Smooth muscle cell (in vitro differentiated cells): Measurements from ENCODE around the gene PCF11. TPM values are rescaled to one million over a fixed set of nuclear protein-coding genes. Genes with fewer than 3 reads are reported as not detected.
A peak's percentile ranks its signal among the peaks of the same experiment; 100 is the strongest.

Source experiments
- DNase-seq: peaks from one replicate; lab custom pipeline; 2025; ENCODE audit not compliant: unreplicated experiment; lab: John Stamatoyannopoulos, UW
- H2AFZ ChIP-seq: fragments of 200-600 bp; sonication (generic); 2 replicates; pipeline ENCODE4 v1.6.0; 2016; ENCODE audit warnings: antibody characterized with exemption, low read depth, mild to moderate bottlenecking
- H3F3A ChIP-seq: fragments of 200-600 bp; sonication (generic); 2 replicates; pipeline ENCODE4 v1.6.0; 2017; ENCODE audit warnings: antibody characterized with exemption, low read depth
- H3K27ac ChIP-seq: fragments of 200-600 bp; sonication (generic); 2 replicates; pipeline ENCODE4 v1.5.1; 2016; ENCODE audit warnings: low read depth, mild to moderate bottlenecking
- H3K27me3 ChIP-seq: fragments of 200-600 bp; sonication (generic); 2 replicates; pipeline ENCODE4 v1.6.1; 2016; ENCODE audit warnings: low read depth, mild to moderate bottlenecking
- H3K36me3 ChIP-seq: fragments of 200-600 bp; sonication (generic); 2 replicates; pipeline ENCODE4 v1.5.1; 2016; ENCODE audit warnings: low read depth
- H3K4me1 ChIP-seq: fragments of 200-600 bp; sonication (generic); 2 replicates; pipeline ENCODE4 v1.5.1; 2016; ENCODE audit warnings: low read depth
- H3K4me2 ChIP-seq: fragments of 200-600 bp; sonication (generic); 2 replicates; pipeline ENCODE4 v1.6.0; 2016; ENCODE audit warnings: mild to moderate bottlenecking
- H3K4me3 ChIP-seq: fragments of 200-600 bp; sonication (generic); 2 replicates; pipeline ENCODE4 v1.5.1; 2016; ENCODE audit warnings: mild to moderate bottlenecking
- H3K79me2 ChIP-seq: fragments of 200-600 bp; sonication (generic); 2 replicates; pipeline ENCODE4 v1.6.0; 2016; ENCODE audit warnings: low read depth, mild to moderate bottlenecking
- H3K9ac ChIP-seq: fragments of 200-600 bp; sonication (generic); 2 replicates; pipeline ENCODE4 v1.6.0; 2016; ENCODE audit warnings: low read depth
- H3K9me3 ChIP-seq: fragments of 200-600 bp; sonication (generic); replicated peaks from 2 replicates; pipeline ENCODE4 v1.5.1; 2016; ENCODE audit warnings: low read depth
- H4K20me1 ChIP-seq: fragments of 200-600 bp; sonication (generic); 2 replicates; pipeline ENCODE4 v1.6.0; 2016; ENCODE audit warnings: low read depth
- WGBS: methylation state at CpG from one replicate; pipeline ENCODE4 v1.1.7; 2016; ENCODE audit warnings: low lambda C conversion rate; 5-methylcytosine and 5-hydroxymethylcytosine counted together
- polyA plus RNA-seq: library from polyadenylated mRNA; unstranded; fragments of >200 nt; fragmentation: Nextera tagmentation; extraction: Ambion mirVana; gene quantifications from 2 replicates; pipeline ENCODE4 v1.2.1, GENCODE V29; 2016
- total RNA-seq: library from RNA; depleted of rRNA; stranded (reverse); fragments of >200 nt; gene quantifications from 2 replicates; pipeline ENCODE4 v1.2.3, GENCODE V29; 2014
- TF ChIP-seq, protein P1 (sequence below): fragments of 200-600 bp; sonication (generic); IDR thresholded peaks from 2 replicates; pipeline ENCODE4 v1.5.1; 2017; ENCODE audit warnings: borderline replicate concordance, mild to moderate bottlenecking, antibody characterized with exemption; ENCODE audit not compliant: insufficient read depth, poor library complexity, severe bottlenecking

Gene PCF11
- total and polyA plus RNA-seq, 2 experiments from 2014 or later, result 17.5 to 56.7 TPM

DNA sequence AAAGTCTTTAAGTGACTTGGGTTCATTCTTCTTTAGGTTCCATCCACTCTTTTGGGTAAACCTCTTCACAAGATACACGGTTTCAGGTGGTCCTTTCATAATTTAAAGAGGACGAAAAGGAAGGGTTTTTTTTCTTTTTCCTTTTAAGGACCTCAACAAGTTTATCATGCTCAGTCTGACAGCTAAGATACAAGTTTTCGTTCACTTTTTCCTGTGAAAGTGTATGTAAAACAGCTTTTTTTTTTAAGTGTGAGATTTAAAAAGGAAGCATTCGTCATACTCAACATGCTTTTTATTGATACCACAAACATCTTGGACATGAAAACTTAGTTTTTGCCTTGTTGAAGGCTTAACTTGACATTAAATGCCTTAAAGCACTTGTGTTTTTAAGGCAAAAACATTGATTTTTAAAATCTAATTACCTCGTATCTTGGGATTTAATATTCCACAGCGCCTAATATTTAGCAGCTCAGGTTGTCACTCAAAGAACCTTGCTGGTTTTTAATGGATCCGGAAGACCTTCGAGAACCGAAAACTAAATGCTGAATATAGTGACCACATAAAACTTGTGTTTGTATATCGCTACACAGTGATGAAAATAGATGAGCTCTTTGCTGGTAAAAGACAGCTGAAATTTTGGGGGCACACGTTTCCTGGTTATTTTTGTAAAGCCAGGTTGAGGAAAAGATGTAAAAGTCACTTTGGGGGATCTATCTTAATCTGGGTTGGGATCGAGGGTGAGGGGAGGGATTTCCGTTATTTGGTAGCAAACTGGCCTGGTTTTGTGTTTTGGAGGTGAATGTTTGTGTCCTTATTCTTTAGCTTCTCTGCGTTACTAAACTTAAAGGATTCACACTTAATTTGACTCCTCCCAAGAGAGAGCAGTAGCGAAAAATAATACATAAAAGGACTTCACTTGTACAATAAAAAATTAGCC, 2.3 kb downstream of the PCF11 start:
- Histone ChIP-seq H3F3A (peaks cover 3% of the 10 kb centered on the region), H3K9ac (peak overlapping the region; percentile 97), H3K79me2 (peaks cover 71% of the 10 kb centered on the region), H3K4me1 (peaks cover 25% of the 10 kb centered on the region), H4K20me1 (peaks cover 62% of the 10 kb centered on the region), H3K36me3 (no peaks in the 10 kb centered on the region), H2AFZ (no peak overlapping the region), H3K4me2 (peak overlapping the region; percentile 100), H3K27ac (peak overlapping the region; percentile 98), H3K9me3 (no peaks in the 10 kb centered on the region), H3K27me3 (no peaks in the 10 kb centered on the region), H3K4me3 (peak overlapping the region; percentile 98)
- 28% methylated on average over 15 of the region's 15 CpGs for WGBS
- TF ChIP-seq, protein P1, sequence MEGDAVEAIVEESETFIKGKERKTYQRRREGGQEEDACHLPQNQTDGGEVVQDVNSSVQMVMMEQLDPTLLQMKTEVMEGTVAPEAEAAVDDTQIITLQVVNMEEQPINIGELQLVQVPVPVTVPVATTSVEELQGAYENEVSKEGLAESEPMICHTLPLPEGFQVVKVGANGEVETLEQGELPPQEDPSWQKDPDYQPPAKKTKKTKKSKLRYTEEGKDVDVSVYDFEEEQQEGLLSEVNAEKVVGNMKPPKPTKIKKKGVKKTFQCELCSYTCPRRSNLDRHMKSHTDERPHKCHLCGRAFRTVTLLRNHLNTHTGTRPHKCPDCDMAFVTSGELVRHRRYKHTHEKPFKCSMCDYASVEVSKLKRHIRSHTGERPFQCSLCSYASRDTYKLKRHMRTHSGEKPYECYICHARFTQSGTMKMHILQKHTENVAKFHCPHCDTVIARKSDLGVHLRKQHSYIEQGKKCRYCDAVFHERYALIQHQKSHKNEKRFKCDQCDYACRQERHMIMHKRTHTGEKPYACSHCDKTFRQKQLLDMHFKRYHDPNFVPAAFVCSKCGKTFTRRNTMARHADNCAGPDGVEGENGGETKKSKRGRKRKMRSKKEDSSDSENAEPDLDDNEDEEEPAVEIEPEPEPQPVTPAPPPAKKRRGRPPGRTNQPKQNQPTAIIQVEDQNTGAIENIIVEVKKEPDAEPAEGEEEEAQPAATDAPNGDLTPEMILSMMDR, result no peak
- no peak for DNase-seq

DNA sequence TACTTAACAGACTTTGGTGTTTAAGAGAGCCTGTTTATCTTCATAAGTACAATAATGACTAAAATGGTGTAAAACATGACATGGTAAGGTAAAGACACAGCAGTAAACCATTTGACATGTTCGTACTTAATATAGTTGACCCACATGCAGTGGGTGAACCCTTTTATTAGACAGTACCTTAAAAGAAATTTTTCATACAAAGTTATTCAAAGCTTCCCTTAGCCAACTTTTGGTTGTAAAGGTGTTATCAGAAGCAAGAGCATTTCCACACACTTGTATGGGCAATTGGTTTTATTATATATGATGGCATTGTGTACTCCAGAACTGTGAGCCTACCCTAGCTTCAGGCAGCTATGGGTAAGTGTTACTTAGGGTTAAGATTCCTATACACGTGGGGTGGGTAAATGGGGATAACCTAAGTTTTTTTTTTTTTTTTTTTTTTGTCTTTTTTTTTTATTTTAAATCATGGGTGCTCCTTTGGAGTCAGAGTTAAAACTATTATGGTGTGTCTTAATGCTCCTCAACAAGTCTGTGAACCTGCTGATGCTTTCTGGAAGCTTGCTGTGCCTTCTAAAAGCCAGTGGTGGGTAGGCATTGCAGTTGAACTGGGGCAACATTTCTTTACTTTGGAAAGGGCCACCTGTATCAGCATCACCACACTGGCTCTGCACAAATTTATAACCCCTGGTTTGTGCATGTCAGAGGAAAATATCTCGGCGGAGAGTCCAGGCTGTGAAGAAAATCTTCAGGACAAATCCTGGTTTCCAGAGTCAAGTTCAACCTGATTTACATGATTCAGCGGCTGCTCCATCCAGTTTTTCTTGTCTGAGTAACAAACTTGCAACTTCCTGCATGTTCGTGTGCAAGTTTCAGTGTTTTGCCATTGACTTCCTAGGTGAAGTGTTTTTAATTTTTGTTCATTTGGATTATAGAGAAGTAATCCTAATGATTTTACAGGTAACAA, 3.3 kb downstream of the PCF11 start:
- Histone ChIP-seq H3K9ac (peak overlapping the region; percentile 97), H4K20me1 (peaks cover 62% of the 10 kb centered on the region), H3K27me3 (no peaks in the 10 kb centered on the region), H3K36me3 (peaks cover 1% of the 10 kb centered on the region), H3K4me1 (peaks cover 25% of the 10 kb centered on the region), H3F3A (peaks cover 3% of the 10 kb centered on the region), H3K79me2 (peaks cover 81% of the 10 kb centered on the region), H3K4me2 (peak overlapping the region; percentile 100), H3K4me3 (peak overlapping the region; percentile 98), H3K27ac (peak overlapping the region; percentile 98), H2AFZ (no peak overlapping the region), H3K9me3 (no peaks in the 10 kb centered on the region)
- 44% methylated on average over 6 of the region's 6 CpGs for WGBS
- no peak for DNase-seq
- TF ChIP-seq, protein P1, result no peak

DNA sequence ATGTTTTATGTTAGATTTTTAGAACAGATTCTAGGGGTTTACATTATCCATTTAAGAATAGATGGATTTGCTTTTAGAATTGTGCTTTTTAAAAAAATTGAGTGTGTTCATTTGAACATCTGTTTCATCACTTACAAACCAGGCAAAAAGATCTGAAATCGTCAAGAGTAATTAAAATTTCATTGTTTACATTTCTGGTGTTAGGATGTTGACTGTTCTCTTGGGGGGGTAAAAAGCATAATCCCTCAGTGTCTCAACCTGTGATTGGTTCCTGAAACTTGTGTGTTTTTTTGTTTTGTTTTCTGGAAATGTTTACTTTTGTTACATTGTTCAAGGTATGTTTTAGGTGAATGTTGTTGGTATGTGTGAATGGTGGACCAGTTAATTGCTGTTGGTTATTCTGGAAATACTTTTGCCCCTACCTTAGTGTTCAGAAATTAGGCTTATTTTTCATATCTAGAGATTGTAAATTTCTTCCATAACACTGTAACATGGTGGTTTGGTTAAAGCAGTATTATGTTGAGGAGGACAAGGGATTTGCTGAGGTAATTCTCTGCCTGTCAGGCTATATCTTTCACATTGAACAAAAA, 4.8 kb downstream of the PCF11 start:
- H3K9me3 ChIP-seq, result no peaks in the 10 kb centered on the region
- H3K27me3 ChIP-seq, result no peaks in the 10 kb centered on the region
- WGBS, result 48% methylated on average over 1 of the region's 1 CpG
- H2AFZ ChIP-seq, result no peak overlapping the region
- no peak for DNase-seq
- peaks cover 62% of the 10 kb centered on the region for H4K20me1 ChIP-seq
- H3K4me3 ChIP-seq, result no peak overlapping the region
- H3K36me3 ChIP-seq, result peaks cover 11% of the 10 kb centered on the region
- TF ChIP-seq, protein P1, result no peak
- peak overlapping the region; percentile 98 for H3K27ac ChIP-seq
- H3K9ac ChIP-seq, result no peak overlapping the region
- peaks cover 25% of the 10 kb centered on the region for H3K4me1 ChIP-seq
- H3K79me2 ChIP-seq, result peaks cover 95% of the 10 kb centered on the region
- peak overlapping the region; percentile 100 for H3K4me2 ChIP-seq
- H3F3A ChIP-seq, result peaks cover 3% of the 10 kb centered on the region
